Posterior vena cava (tissue), 2 donors: ENCODE data around the gene AKT1S1. TPM values are rescaled to one million over a fixed set of nuclear protein-coding genes. Genes with fewer than 3 reads are reported as not detected.

ENCODE experiments used
- DNase-seq: peaks from one replicate; pipeline ENCODE4 v3.0.0-alpha.2; 2020; ENCODE audit warnings: low spot score
- intact Hi-C, 2 donors: fragments of 100-400 bp; cut with DNase I; formaldehyde crosslinking; loops; one replicate each; pipeline versions ENCODE4 v1.14.1 to v1.14.2; 2022 to 2023
- total RNA-seq, 2 donors: library from RNA; stranded (reverse); fragmentation: NEBNext Ultra II Directional; extraction: Animal tissue kit (Norgen Biotek cat#: 25700); gene quantifications; one replicate each; pipeline ENCODE4 v1.2.1, GENCODE V29; 2021
- donor health status: DM: yes; HTN: yes; CAD: no.
- donor health status: DM: yes; HTN: yes; CAD: no.

The AKT1S1 gene
- total RNA-seq, 2 donors from 2014 or later, result 26.5 to 28.9 TPM

DNA sequence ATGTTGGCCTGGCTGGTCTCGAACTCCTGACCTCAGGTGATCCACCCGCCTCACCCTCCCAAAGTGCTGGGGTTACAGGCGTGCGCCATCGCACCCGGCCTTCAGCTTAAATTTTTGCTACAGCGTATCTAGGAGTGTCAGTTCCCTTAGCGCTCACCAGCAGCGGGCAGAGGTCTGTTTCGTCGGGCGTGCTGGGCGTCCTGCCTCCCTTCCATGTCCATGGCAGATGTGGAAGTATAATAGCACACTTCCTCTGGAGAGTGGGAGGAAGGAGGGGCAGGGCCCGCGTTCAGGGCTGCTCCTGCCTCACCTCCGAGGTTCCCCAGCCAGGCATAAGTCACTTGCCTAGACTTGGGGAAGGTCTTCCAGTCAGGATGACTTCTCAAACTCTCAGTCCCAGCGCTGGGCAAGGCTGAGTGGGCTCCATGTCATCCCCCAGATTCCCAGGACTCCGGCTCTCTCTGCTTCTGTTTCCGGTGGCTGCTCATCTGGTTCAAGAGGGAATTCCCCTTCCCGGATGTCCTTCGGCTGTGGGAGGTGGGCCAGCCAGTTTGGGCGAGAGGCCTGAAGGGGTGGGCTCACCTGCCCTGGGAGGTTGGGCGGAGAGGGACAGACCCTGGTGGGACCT lies 10.0 kb upstream of the AKT1S1 start:
- intact Hi-C loops, result no loop called here
- no peak for DNase-seq

- no peak for DNase-seq
- intact Hi-C loops, result no loop called here
Measured at GRCh38 chr19:49884760-49885159, 7.6 kb upstream of the AKT1S1 start.

- intact Hi-C loops, result no loop called here
- no peak for DNase-seq
Measured at GRCh38 chr19:49884109-49884508, 7.0 kb upstream of the AKT1S1 start.

DNA sequence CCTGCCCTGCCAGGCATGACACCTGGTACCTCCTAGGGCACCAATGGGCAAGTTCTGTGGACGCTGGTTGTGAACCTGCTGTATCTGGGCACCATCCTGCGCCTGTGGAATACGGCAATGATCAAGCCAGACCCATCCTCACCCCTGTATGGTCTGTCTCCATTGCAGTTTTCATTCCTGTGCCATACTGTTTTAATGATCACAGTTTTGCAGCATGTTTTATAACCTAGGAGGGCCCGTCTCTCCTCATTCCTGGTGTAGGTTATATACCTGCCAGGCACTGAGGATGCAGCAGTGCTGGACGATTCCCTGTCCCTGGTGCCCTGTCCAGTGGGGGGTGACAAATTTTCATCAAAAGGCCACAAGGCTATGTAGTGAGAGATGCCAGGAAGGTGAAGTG lies 5.9 kb upstream of the AKT1S1 start:
- DNase-seq, result no peak
- intact Hi-C loops, result no loop called here

GRCh38 chr19:49882643-49883042 lies 5.5 kb upstream of the AKT1S1 start:
- no peak for DNase-seq
- intact Hi-C loops, result no loop called here

GRCh38 chr19:49881672-49882394 lies 4.7 kb upstream of the AKT1S1 start:
- DNase-seq, result no peak
- intact Hi-C loops, result no loop called here

- intact Hi-C loops, result no loop called here
Measured at GRCh38 chr19:49881186-49881585, 4.0 kb upstream of the AKT1S1 start.

DNA sequence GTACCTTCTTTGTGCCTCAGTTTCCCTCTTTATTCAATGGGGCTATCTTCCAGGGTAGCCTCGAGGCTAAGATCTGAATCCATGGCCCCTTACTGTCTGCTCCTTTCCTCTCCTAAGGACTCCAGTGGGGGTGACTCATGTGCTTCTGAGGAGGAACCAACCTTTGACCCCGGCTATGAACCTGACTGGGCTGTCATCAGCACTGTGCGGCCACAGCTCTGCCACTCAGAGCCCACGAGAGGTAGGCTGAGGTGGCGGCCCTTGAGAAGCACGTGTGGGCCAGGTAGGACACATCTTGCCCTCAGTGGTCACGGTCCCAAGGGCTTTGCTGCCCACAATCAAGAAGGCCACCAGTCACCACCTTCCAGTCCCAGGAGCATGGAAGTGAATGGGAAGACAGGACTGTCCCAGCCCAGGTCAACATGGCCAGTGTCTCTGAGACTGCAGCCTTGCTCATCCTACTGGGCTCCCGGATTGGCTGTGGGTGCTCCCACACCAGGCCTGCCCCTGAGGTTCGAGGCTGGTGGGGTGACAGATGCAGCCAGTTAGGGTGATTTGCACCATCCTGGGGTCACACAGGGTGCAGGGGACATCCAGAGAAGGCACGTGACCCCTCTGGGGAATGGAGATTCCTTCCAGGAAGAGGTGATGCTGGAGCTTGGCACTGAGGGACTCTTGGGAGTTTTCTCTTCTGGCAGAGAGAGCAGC lies 3.2 kb upstream of the AKT1S1 start:
- intact Hi-C loops, result no loop called here
- peak; percentile 66 for DNase-seq

More at GRCh38 chr19:49881186-49881585, 4.0 kb upstream of the AKT1S1 start:
- DNase-seq, result no peak

DNA sequence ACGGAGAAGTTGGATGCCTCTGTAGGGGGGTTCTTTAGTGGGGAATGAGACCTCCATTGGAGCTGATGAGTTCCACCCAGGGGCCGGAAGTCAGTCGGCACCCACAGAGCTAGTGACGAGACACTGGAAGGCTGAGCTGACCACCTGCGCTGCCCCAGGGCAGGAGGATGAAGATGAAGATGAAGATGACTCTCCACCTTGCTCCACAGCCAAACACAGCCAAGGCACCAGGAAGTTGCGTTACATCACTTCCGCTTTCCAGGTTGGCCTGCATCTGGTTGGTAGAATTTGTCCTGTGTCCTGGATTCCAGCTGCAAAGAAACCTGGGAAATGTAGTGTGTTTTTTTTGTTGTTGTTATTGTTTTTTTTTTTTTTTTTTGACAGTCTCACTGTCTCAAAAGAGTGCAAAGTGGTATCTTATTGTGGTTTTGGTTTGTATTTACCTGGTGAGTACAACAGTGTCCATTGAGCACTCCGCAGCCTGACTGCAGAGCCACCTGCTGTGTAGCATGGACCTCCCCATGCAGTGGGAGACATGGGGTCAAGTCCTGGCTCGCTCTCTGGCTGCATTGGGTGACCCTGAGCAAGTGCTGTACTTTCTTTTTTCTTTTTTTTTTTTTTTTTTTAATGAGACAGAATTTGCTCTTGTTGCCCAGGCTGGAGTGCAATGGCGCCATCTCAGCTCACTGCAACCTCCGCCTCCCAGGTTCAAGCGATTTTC lies 2.2 kb upstream of the AKT1S1 start:
- intact Hi-C loops, result no loop called here
- no peak for DNase-seq

DNA sequence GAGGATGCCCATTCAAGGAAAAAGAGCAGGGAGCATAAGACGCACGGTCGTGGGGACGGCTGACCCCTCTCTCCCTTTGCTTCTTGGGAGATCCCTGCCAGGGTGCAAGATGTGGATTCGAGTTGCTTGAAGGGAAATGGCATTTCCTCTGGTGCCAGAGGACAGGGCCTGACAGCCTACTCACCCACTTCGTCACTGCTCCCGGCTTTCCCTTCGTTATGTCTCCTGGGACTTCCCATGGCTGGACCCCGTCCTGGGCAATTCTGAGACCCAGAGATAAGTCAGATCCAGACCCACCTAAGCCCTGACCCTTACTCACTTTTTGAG lies 1.6 kb upstream of the AKT1S1 start:
- intact Hi-C loops, result no loop called here
- DNase-seq, result no peak

GRCh38 chr19:49877879-49878743 lies 956 bp upstream of the AKT1S1 start:
- DNase-seq, result peak; percentile 100
- intact Hi-C loops, result no loop called here

DNA sequence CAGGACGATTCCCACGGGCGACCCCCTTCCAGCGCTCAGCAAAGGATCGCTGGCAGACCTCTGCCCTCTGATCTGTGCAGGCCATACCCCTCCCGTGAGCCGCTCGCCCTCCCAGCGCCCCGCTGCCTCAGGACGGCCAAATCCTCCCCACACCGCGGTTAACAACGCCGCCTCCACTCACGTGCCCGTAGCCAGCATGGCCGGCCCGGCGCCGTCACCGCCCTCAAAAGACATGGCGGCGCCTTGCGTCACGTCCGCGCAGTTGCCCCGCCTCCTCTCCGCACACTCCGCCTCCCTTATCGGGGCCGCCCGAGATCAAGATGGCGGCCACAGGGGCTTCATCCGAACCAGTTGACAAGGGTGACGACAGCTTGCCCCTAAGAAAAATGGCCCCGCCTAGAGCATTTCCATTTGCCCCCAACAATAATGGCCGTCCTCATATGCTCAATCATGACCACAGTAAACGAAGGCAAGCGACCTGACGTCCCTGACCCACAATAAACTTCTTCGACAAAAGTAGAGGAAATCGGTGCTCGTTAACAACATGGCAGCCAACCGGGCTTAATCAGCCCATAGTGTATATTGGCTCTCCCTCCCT lies 634 bp downstream of the AKT1S1 start:
- intact Hi-C loops, result no loop called here

DNA sequence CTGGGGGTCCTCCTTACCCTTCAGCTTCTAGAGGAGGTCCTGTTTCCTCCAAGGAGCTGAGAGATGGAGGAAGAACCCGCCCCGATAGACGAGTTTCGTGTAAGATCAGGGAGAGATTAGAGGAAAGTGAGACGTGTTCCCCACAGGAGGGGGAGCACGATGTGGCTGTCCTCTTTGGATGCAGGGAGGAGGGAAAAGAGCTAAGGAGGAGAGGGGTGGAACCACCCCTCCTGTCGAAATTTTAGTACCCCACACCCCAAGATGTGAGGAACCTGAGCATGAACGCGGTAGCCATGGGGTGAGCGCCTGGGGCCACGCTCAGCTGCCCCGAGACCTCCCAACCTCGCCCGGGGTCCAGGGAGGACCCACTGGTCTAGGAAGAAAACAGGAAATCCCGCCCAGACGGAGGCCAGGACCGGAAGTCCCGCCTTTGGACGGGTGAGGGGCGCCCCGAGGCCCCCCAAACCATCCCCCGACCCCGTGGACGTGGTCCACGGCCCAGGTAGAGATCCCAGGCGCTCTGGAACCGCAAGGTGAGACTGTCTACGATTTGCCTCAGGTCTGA lies 1.2 kb downstream of the AKT1S1 start:
- peak; percentile 90 for DNase-seq
- intact Hi-C loops, result no loop called here

More for the DNA sequence above, 634 bp downstream of the AKT1S1 start:
- DNase-seq, result peak; percentile 99

GRCh38 chr19:49875177-49875576 lies 2.0 kb downstream of the AKT1S1 start:
- intact Hi-C loops, result no loop called here

GRCh38 chr19:49874503-49875157 lies 2.5 kb downstream of the AKT1S1 start:
- no peak for DNase-seq
- intact Hi-C loops, result no loop called here

More at GRCh38 chr19:49875177-49875576, 2.0 kb downstream of the AKT1S1 start:
- no peak for DNase-seq

- intact Hi-C loops, result no loop called here
Measured at GRCh38 chr19:49873834-49874233, 3.3 kb downstream of the AKT1S1 start.

DNA sequence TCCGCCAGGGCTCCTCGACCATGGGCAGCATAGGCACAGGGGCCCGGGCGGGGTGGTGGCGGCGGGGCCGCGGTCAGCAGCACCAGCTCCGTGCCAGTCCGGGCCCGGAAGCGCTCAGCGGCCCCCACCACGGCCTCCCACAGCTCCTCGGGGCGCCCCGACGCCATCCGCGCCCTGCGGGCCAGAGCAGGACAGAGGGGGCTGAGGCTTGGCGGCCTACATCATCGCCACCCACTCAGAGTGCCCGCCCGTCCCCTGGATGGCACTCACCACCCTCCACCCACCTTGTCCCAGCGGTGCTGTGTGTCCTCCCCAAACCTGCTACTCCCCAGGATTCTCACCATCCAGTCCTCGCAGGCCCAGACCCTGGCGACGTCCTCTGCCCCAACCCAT lies 4.0 kb downstream of the AKT1S1 start:
- no peak for DNase-seq
- intact Hi-C loops, result no loop called here

More at GRCh38 chr19:49873834-49874233, 3.3 kb downstream of the AKT1S1 start:
- DNase-seq, result no peak
